CD14-positive monocyte (primary cell): ENCODE results near the gene KRTAP12-4. TPM values are rescaled to one million over a fixed set of nuclear protein-coding genes. Genes with fewer than 3 reads are reported as not detected.

Experiments
- DNase-seq, 3 donors: peaks; one replicate each; pipeline ENCODE4 v3.0.0-alpha.2; 2011 to 2022
- H2AFZ ChIP-seq: 2 replicates; pipeline ENCODE4 v1.6.0; 2012; ENCODE audit warnings: mild to moderate bottlenecking, low read depth, low read length, inconsistent platforms; ENCODE audit not compliant: insufficient read depth, poor library complexity, severe bottlenecking
- H3K27ac ChIP-seq, 2 donors: 1 replicate in 1 of 2; 2 replicates in 1 of 2; pipeline ENCODE4 v1.5.1; 2012 to 2013; ENCODE audit warnings: low read length in 2 of 2, control low read depth in 1 of 2, inconsistent platforms in 1 of 2, low read depth in 1 of 2, mild to moderate bottlenecking in 1 of 2
- H3K27me3 ChIP-seq, 2 donors: one replicate each; pipeline versions ENCODE4 v1.6.0 to v1.6.1; 2011 to 2013; ENCODE audit warnings: low read length in 2 of 2; ENCODE audit not compliant: control insufficient read depth in 2 of 2, insufficient read depth in 2 of 2
- H3K36me3 ChIP-seq, 2 donors: replicated peaks in 1 of 2; 1 replicate in 1 of 2; 2 replicates in 1 of 2; pipeline versions ENCODE4 v1.5.1 to v1.6.1; 2012 to 2013; ENCODE audit warnings: low read length in 2 of 2, control low read depth in 1 of 2, inconsistent platforms in 1 of 2, mild to moderate bottlenecking in 1 of 2; ENCODE audit not compliant: insufficient read depth in 2 of 2, control insufficient read depth in 1 of 2
- H3K4me1 ChIP-seq, 2 donors: 1 replicate in 1 of 2; 2 replicates in 1 of 2; pipeline versions ENCODE4 v1.5.1 to v1.6.1; 2012 to 2013; ENCODE audit warnings: low read length in 2 of 2, control low read depth in 1 of 2, inconsistent platforms in 1 of 2, mild to moderate bottlenecking in 1 of 2, moderate library complexity in 1 of 2; ENCODE audit not compliant: insufficient read depth in 2 of 2, control insufficient read depth in 1 of 2
- H3K4me2 ChIP-seq: replicated peaks from 2 replicates; pipeline ENCODE3; 2012; ENCODE audit warnings: low read length, moderate library complexity, mild to moderate bottlenecking; ENCODE audit not compliant: poor library complexity, severe bottlenecking; ENCODE audit errors: extremely low read depth
- H3K4me3 ChIP-seq, 3 experiments: fragments of 200-600 bp in 1 of 3; sonication (generic) in 1 of 3; replicated peaks in 1 of 3; 1 replicate in 2 of 3; 2 replicates in 1 of 3; pipeline ENCODE4 v1.5.1; 2011 to 2013; ENCODE audit warnings: low read length in 3 of 3, mild to moderate bottlenecking in 3 of 3, control low read depth in 2 of 3, low read depth in 2 of 3, inconsistent platforms in 1 of 3, moderate library complexity in 1 of 3
- H3K79me2 ChIP-seq: 2 replicates; pipeline ENCODE4 v1.6.0; 2012; ENCODE audit warnings: mild to moderate bottlenecking, control low read depth, inconsistent platforms, low read length, moderate library complexity; ENCODE audit not compliant: insufficient read depth
- H3K9ac ChIP-seq: 2 replicates; pipeline ENCODE4 v1.6.0; 2017; ENCODE audit warnings: low read length, mild to moderate bottlenecking; ENCODE audit not compliant: insufficient read depth, poor library complexity, severe bottlenecking
- H3K9me3 ChIP-seq, 2 donors: replicated peaks in 1 of 2; 1 replicate in 1 of 2; 2 replicates in 1 of 2; pipeline versions ENCODE4 v1.5.1 to v1.6.1; 2012 to 2013; ENCODE audit warnings: low read length in 2 of 2, control low read depth in 1 of 2; ENCODE audit not compliant: control insufficient read depth in 1 of 2, insufficient read depth in 1 of 2
- H4K20me1 ChIP-seq: 2 replicates; pipeline ENCODE4 v1.6.0; 2012; ENCODE audit warnings: mild to moderate bottlenecking, low read length, control low read depth, moderate library complexity; ENCODE audit not compliant: insufficient read depth
- H3K27ac Mint-ChIP-seq, 7 donors: one replicate each; pipeline ENCODE4 v1.8.0; 2020; ENCODE audit warnings: mild to moderate bottlenecking in 7 of 7, mixed read lengths in 7 of 7, moderate library complexity in 6 of 7, inconsistent platforms in 2 of 7
- H3K27me3 Mint-ChIP-seq, 3 donors: one replicate each; pipeline ENCODE4 v1.8.0; 2021 to 2022; ENCODE audit warnings: low read depth in 3 of 3, mild to moderate bottlenecking in 3 of 3, mixed read lengths in 3 of 3, moderate library complexity in 3 of 3, inconsistent platforms in 1 of 3
- H3K36me3 Mint-ChIP-seq, 2 donors: one replicate each; pipeline ENCODE4 v1.8.0; 2020; ENCODE audit warnings: mixed read lengths in 2 of 2, inconsistent platforms in 1 of 2, mild to moderate bottlenecking in 1 of 2
- H3K4me1 Mint-ChIP-seq: one replicate; pipeline ENCODE4 v1.8.0; 2020; ENCODE audit warnings: mild to moderate bottlenecking, mixed read lengths
- H3K4me3 Mint-ChIP-seq, 2 donors: one replicate each; pipeline ENCODE4 v1.8.0; 2020; ENCODE audit warnings: mild to moderate bottlenecking in 2 of 2, mixed read lengths in 2 of 2, moderate library complexity in 1 of 2
- H3K9me3 Mint-ChIP-seq, 7 donors: one replicate each; pipeline ENCODE4 v1.8.0; 2020 to 2022; ENCODE audit warnings: mixed read lengths in 7 of 7, mild to moderate bottlenecking in 6 of 7, moderate library complexity in 6 of 7, inconsistent platforms in 2 of 7
- WGBS: methylation state at CpG from one replicate; pipeline ENCODE4 v1.1.5; 2013; ENCODE audit warnings: missing lambda C conversion rate; ENCODE audit not compliant: insufficient coverage; 5-methylcytosine and 5-hydroxymethylcytosine counted together
- intact Hi-C, 2 donors: fragments of 100-400 bp; cut with micrococcal nuclease; formaldehyde crosslinking; loops; one replicate each; pipeline versions ENCODE4 v1.15.0 to v1.15.1; 2023
- polyA plus RNA-seq, 3 donors: library from polyadenylated mRNA; depleted of rRNA in 1 of 3; unstranded in 2 of 3; stranded (reverse) in 1 of 3; fragments of 300-500 nt in 2 of 3; fragments of >200 nt in 1 of 3; fragmentation: Illumina TruSeq in 2 of 3; gene quantifications; 1 replicate in 2 of 3; 2 replicates in 1 of 3; pipeline ENCODE4 v1.2.3, GENCODE V29; 2012 to 2021
- TF ChIP-seq, protein P1 (sequence below): fragments of 200-600 bp; IDR thresholded peaks from one replicate; pipeline ENCODE4 v1.8.0; 2022; ENCODE audit warnings: antibody characterized with exemption, mild to moderate bottlenecking

The KRTAP12-4 gene
- polyA plus RNA-seq, 3 donors: not detected

DNA sequence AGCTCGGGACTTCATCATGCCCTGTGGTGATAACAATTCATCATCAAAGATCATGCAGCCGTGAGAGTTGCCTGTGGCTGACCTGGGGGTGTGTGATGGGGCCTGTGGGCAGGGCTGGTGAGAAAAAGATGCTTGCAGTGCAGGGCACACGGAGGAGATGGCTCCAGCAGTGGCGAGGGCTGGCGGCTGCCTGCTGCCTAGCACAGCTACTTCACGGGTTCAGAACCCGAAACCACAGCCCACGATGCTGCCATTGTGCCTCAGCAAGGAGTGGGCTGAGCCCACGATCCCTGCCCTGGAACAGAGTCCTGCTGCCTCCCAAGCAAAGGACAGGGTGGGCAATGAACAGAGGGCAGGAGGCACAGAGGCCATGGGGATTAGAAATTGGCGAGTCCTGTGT is 28.2 kb downstream of the KRTAP12-4 start:
- H3K27ac Mint-ChIP-seq: no peak overlapping the region
- Histone ChIP-seq H3K27me3 (no peaks in the 10 kb centered on the region), H3K4me2 (no peak overlapping the region), H2AFZ (no peak overlapping the region), H3K9me3 (peaks cover 34 to 36% of the 10 kb centered on the region in 2 donors), H3K4me1 (no peaks in the 10 kb centered on the region), H3K9ac (no peak overlapping the region), H3K27ac (no peak overlapping the region), H3K79me2 (no peaks in the 10 kb centered on the region), H3K36me3 (no peaks in the 10 kb centered on the region), H4K20me1 (no peaks in the 10 kb centered on the region), H3K4me3 (no peak overlapping the region)
- no peak for DNase-seq
- no peak overlapping the region for H3K4me3 Mint-ChIP-seq
- H3K9me3 Mint-ChIP-seq: peaks cover 39 to 63% (median 53%) of the 10 kb centered on the region in 7 donors
- 90% methylated on average over 10 of the region's 10 CpGs for WGBS
- TF ChIP-seq, protein P1, sequence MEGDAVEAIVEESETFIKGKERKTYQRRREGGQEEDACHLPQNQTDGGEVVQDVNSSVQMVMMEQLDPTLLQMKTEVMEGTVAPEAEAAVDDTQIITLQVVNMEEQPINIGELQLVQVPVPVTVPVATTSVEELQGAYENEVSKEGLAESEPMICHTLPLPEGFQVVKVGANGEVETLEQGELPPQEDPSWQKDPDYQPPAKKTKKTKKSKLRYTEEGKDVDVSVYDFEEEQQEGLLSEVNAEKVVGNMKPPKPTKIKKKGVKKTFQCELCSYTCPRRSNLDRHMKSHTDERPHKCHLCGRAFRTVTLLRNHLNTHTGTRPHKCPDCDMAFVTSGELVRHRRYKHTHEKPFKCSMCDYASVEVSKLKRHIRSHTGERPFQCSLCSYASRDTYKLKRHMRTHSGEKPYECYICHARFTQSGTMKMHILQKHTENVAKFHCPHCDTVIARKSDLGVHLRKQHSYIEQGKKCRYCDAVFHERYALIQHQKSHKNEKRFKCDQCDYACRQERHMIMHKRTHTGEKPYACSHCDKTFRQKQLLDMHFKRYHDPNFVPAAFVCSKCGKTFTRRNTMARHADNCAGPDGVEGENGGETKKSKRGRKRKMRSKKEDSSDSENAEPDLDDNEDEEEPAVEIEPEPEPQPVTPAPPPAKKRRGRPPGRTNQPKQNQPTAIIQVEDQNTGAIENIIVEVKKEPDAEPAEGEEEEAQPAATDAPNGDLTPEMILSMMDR: no peak
- peaks cover 8 to 14% (median 10%) of the 10 kb centered on the region in 3 donors for H3K27me3 Mint-ChIP-seq
- no peaks in the 10 kb centered on the region for H3K4me1 Mint-ChIP-seq
- no peaks in the 10 kb centered on the region for H3K36me3 Mint-ChIP-seq
- intact Hi-C loops: no loop called here

DNA sequence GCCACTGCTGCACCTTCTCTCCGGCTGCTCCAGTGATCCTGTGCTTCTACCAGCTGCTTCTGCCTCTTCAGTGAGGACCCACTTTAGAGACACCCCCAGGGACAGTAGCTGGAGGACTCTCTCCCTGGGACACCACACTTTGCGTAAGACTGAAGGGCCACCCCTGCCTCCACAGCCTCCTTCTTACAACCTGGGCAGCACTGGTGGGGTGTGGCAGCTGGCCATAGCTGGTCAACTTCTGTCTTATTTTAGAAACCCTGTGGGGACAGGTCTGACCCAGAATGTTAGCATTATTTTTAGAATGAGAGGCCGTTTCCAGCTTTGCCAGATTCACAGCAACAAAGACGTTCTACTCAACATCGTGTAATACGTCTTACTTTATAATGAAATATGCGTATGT is 28.7 kb downstream of the KRTAP12-4 start:
- H3K36me3 Mint-ChIP-seq: no peaks in the 10 kb centered on the region
- Histone ChIP-seq H3K27ac (no peak overlapping the region), H3K4me1 (no peaks in the 10 kb centered on the region), H3K9me3 (peaks cover 33 to 36% of the 10 kb centered on the region in 2 donors), H3K9ac (no peak overlapping the region), H3K4me3 (no peak overlapping the region), H2AFZ (no peak overlapping the region), H3K27me3 (no peaks in the 10 kb centered on the region), H4K20me1 (no peaks in the 10 kb centered on the region), H3K4me2 (no peak overlapping the region), H3K36me3 (no peaks in the 10 kb centered on the region), H3K79me2 (no peaks in the 10 kb centered on the region)
- no peak for DNase-seq
- H3K9me3 Mint-ChIP-seq: peaks cover 35 to 60% (median 48%) of the 10 kb centered on the region in 7 donors
- 100% methylated on average over 1 of the region's 7 CpGs for WGBS
- peaks cover 8 to 14% (median 10%) of the 10 kb centered on the region in 3 donors for H3K27me3 Mint-ChIP-seq
- no peak overlapping the region for H3K27ac Mint-ChIP-seq
- TF ChIP-seq, protein P1: no peak
- intact Hi-C loops: no loop called here
- H3K4me1 Mint-ChIP-seq: no peaks in the 10 kb centered on the region
- no peak overlapping the region for H3K4me3 Mint-ChIP-seq
